Fibroblast of villous mesenchyme (primary cell): Measurements from ENCODE around the gene SBF2. TPM values are rescaled to one million over a fixed set of nuclear protein-coding genes. Genes with fewer than 3 reads are reported as not detected.
A peak's percentile ranks its signal among the peaks of the same experiment; 100 is the strongest.
"Not testable (repeated sequence)": the region's sequence is repeated elsewhere in the genome, so short reads cannot be mapped to it uniquely, and the experiment has no call there.

Source experiments
- DNase-seq: peaks from one replicate; pipeline ENCODE4 v3.0.0-alpha.2; 2010; ENCODE audit warnings: low read depth
- H3K4me3 ChIP-seq: 2 replicates; pipeline ENCODE4 v1.5.1; 2011; ENCODE audit warnings: low read depth, mild to moderate bottlenecking, low read length
- CTCF ChIP-seq: IDR thresholded peaks from 2 replicates; pipeline ENCODE4 v1.5.1; 2012; ENCODE audit warnings: low read depth, mild to moderate bottlenecking, low read length; ENCODE audit not compliant: insufficient read depth
- total RNA-seq: library from RNA; depleted of rRNA; stranded (reverse); fragments of >200 nt; gene quantifications from 2 replicates; pipeline ENCODE4 v1.2.3, GENCODE V29; 2012

Gene SBF2
- total RNA-seq, 1 donor, result 35.0 TPM

GRCh38 chr11:10095412-10096208 is 198.4 kb downstream of the SBF2 start:
- no peak for TF ChIP-seq CTCF
- no peak overlapping the region for H3K4me3 ChIP-seq
- no peak for DNase-seq

GRCh38 chr11:10092426-10092825 is 201.6 kb downstream of the SBF2 start:
- DNase-seq, result no peak

GRCh38 chr11:10091314-10092045 is 202.5 kb downstream of the SBF2 start:
- no peak overlapping the region for H3K4me3 ChIP-seq
- DNase-seq, result no peak
- TF ChIP-seq CTCF, result no peak

More at GRCh38 chr11:10092426-10092825, 201.6 kb downstream of the SBF2 start:
- no peak for TF ChIP-seq CTCF
- no peak overlapping the region for H3K4me3 ChIP-seq

GRCh38 chr11:10087923-10088225 is 206.1 kb downstream of the SBF2 start:
- not testable (repeated sequence) for H3K4me3 ChIP-seq, DNase-seq

GRCh38 chr11:10087186-10087922 is 206.7 kb downstream of the SBF2 start:
- H3K4me3 ChIP-seq, result no peak overlapping the region
- DNase-seq, result peak; percentile 89
- TF ChIP-seq CTCF, result no peak

GRCh38 chr11:10080138-10080537 is 213.9 kb downstream of the SBF2 start:
- no peak for DNase-seq
- H3K4me3 ChIP-seq, result no peak overlapping the region
- no peak for TF ChIP-seq CTCF

- H3K4me3 ChIP-seq, result no peak overlapping the region
- TF ChIP-seq CTCF, result peak; percentile 63
- DNase-seq, result peak; percentile 20
These were observed 217.4 kb downstream of the SBF2 start for GRCh38 chr11:10076458-10077141.
